GM23338 (cell line): ENCODE results near the gene C8G.

Experiments
- CREB1 ChIP-seq: fragments of 250-450 bp; sonication (Bioruptor Pico); IDR thresholded peaks from 2 replicates; pipeline ENCODE4 v1.5.0; 2020; ENCODE audit warnings: low read depth, mild to moderate bottlenecking, moderate library complexity
- EZH2 ChIP-seq: fragments of 200-600 bp; sonication (generic); IDR thresholded peaks from one replicate; pipeline ENCODE4 v1.8.0; 2017; ENCODE audit warnings: antibody characterized with exemption, mild to moderate bottlenecking, low read depth; ENCODE audit not compliant: unreplicated experiment
- POLR2AphosphoS5 ChIP-seq: IDR thresholded peaks from 2 replicates; pipeline ENCODE4 v1.6.1; 2016; ENCODE audit warnings: antibody characterized with exemption, low read depth
- REST ChIP-seq: IDR thresholded peaks from one replicate; pipeline ENCODE4 v1.6.1; 2018; ENCODE audit warnings: antibody characterized with exemption; ENCODE audit not compliant: unreplicated experiment
- ZNF331 ChIP-seq: fragments of 250-450 bp; sonication (Bioruptor Pico); IDR thresholded peaks from 2 replicates; pipeline ENCODE4 v1.5.0; 2020; ENCODE audit warnings: low read depth, mild to moderate bottlenecking, moderate library complexity
- TF ChIP-seq, protein P1 (sequence below), 2 experiments: fragments of 200-600 bp in 1 of 2; sonication (generic) in 1 of 2; conservative IDR thresholded peaks; 2 replicates each; pipeline versions ENCODE4 v1.5.1 to v1.6.1; 2016 to 2017; ENCODE audit warnings: antibody characterized with exemption in 2 of 2, low read depth in 2 of 2, mild to moderate bottlenecking in 2 of 2, moderate library complexity in 1 of 2

GRCh38 chr9:136994180-136994887 lies 49.3 kb downstream of the C8G start:
- TF ChIP-seq, protein P1, sequence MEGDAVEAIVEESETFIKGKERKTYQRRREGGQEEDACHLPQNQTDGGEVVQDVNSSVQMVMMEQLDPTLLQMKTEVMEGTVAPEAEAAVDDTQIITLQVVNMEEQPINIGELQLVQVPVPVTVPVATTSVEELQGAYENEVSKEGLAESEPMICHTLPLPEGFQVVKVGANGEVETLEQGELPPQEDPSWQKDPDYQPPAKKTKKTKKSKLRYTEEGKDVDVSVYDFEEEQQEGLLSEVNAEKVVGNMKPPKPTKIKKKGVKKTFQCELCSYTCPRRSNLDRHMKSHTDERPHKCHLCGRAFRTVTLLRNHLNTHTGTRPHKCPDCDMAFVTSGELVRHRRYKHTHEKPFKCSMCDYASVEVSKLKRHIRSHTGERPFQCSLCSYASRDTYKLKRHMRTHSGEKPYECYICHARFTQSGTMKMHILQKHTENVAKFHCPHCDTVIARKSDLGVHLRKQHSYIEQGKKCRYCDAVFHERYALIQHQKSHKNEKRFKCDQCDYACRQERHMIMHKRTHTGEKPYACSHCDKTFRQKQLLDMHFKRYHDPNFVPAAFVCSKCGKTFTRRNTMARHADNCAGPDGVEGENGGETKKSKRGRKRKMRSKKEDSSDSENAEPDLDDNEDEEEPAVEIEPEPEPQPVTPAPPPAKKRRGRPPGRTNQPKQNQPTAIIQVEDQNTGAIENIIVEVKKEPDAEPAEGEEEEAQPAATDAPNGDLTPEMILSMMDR (conservative IDR thresholded peaks at IDR 0.05; ENCODE audit: low read depth in 2 of 2) = no peak
- TF ChIP-seq POLR2AphosphoS5 (peak; percentile 43; the same call in 1 of the 2 replicates), EZH2 (no peak), REST (no peak), ZNF331 (CRISPR knock-in tag) (no peak), CREB1 (CRISPR knock-in tag) (no peak)
